GM13977 (cell line): ENCODE results near the gene HRG.
"Not testable (repeated sequence)": the region's sequence is repeated elsewhere in the genome, so short reads cannot be mapped to it uniquely, and the experiment has no call there.

Experiments
- DNase-seq: peaks from one replicate; pipeline ENCODE4 v3.0.0; 2012; ENCODE audit warnings: low spot score
- CTCF ChIP-seq: IDR thresholded peaks from 2 replicates; pipeline ENCODE4 v1.5.1; 2012; ENCODE audit warnings: mild to moderate bottlenecking, control low read depth; ENCODE audit not compliant: insufficient read depth; ENCODE audit errors: extremely low read depth, missing control alignments
- in situ Hi-C: fragments of 300-500 bp; cut with MboI; formaldehyde crosslinking; loops from one replicate; pipeline ENCODE4 v1.12.0; 2022; ENCODE audit warnings: low sequenced_read_pairs, low pct_unique_long_range_greater_than_20kb, mixed read lengths, inconsistent platforms; ENCODE audit not compliant: unreplicated experiment

HRG gene

DNA sequence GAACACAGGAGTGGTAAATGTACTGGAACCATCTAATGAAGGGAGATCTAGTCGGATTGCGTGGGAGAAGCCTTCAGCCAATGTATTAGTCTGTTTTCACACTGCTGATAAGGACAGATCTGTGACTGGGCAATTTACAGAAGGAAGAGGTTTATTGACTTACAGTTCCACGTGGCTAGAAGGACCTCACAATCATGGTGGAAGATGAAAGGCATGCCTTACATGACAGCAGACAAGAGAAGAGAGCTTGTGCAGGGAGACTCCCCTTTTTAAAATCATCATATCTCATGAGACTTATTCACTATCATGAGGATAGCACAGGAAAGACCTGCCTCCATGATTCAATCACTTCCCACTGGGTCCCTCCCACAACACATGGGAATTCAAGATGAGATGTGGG is 17.0 kb downstream of the HRG start:
- in situ Hi-C loops = no loop called here
- no peak for TF ChIP-seq CTCF
- DNase-seq = no peak

DNA sequence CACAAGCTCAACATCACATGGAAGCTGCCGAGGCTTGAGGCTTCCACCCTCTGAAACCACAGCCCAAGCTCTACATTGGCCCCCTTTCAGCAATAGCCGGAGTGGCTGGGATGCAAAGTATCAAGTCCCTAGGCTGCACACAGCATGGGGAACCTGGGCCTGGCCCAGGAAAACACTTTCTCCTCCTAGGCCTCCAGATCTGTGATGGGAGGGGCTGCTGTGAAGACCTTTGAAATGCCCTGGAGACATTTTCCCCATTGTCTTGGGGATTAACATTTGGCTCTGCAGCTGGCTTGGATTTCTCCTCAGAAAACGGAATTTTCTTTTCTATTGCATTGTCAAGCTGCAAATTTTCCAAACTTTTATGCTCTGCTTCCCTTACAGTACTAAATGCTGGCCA is 18.2 kb downstream of the HRG start:
- DNase-seq = no peak
- TF ChIP-seq CTCF = no peak
- in situ Hi-C loops = no loop called here

DNA sequence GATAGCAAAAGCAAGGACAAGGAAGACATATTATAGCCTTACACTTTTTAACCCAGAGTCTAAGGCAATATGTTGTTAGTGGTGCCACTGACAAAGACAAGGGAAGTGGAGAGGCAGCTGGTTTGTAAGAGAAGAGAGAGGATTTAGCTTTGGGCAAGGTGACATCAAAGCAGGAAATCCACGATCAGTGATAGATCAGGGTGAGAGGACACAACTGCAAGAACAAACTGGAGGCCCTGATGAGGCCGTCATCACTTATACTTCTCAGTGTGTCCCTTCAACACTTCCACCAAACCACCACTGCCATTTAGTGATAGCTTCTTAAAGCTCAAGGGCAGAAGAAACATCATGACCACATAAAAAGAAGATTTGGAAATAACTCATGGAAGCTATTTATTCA is 20.7 kb downstream of the HRG start:
- in situ Hi-C loops, DNase-seq: not testable (repeated sequence)

DNA sequence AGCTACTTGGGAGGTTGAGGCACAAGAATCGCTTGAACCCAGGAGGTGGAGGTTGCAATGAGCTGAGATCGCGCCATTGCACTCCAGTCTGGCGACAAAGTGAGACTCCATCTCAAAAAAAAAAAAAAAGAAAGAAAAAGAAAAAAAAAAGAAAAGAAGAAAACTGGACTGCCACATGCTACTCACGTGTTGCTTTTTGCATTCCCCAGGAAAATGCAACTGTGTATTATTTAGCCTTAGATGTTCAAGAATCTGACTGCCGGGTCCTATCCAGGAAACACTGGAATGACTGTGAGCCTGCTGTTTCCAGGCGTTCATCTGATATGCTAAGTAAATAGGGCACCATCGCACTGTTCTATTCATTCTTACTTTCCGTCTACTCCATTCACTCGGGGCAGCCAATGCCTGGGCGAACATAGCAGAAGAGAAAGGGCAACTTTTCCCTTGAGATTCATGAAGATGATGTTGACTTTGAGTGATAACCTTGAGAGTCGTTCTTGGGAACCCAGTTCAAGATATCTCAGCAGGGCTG is 21.4 kb downstream of the HRG start:
- no peak for TF ChIP-seq CTCF
- no peak for DNase-seq
- in situ Hi-C loops = no loop called here

- DNase-seq, in situ Hi-C loops: not testable (repeated sequence)
These were observed 24.5 kb downstream of the HRG start for GRCh38 chr3:186690304-186690703.

DNA sequence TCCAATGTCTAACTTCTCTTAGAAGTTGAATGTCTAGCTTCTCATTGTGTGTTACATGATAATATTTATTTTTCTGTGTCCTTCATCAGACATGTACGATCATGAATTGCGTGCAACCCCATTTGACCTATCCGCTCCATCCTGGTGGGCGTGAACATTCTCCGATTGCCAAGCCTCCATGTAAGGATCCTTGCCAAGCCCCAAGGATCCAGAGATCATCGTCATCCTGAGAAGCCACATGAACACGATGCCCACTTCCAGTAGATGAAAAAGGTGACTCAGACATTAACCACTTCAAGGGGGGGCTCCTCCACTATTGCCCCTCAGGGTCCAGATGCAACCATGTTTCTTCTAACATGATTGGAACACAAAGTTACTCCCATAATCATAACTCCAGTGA is 25.9 kb downstream of the HRG start:
- no peak for DNase-seq
- in situ Hi-C loops = no loop called here

DNA sequence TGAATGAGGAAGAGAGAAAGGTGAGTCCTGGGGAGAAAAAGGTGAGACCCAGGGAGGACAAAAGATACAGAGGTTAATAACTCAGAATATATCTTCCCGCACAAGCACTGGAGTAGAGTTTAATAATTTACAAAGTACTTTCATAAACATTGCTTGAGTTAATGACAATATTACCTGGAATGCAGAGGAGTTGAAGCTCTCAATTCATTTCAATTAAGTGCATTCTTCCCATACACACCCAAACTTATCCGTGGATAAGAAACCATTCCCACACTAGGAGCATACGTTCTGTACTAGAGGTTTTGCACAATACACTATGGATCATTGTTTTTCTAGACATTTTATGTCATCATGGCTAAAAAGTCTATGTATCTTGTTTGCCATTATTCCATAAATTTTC is 28.0 kb downstream of the HRG start:
- DNase-seq = no peak
- TF ChIP-seq CTCF = no peak
- in situ Hi-C loops = no loop called here

More for the DNA sequence above, 25.9 kb downstream of the HRG start:
- no peak for TF ChIP-seq CTCF
